Measurements from ENCODE around the gene SLC6A20.

Gene SLC6A20

DNA sequence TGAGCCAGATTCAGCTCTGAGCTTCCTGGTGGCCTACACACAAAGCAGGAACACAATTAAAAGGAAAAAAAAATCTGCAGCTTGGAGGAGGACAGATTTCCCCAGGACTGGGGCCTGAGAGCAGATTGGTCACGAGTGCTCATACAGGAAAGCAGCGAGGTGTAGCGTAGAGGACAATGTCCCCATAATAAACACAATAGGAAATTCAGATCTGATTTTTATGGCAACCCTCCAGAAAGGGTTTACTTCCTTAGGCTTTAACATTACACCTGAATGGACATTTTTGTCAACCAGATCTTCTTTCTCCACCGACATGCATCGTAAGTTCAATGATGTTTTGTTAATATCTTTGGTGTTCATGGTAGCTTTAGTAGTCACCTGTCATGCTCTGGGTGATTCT is 23.3 kb downstream of the SLC6A20 start:
- H3K4me3 ChIP-seq (ENCODE audit: low read depth, low read length) = no peak overlapping the region
- DNase-seq (ENCODE audit: low read depth) = no peak
- TF ChIP-seq, protein P1, sequence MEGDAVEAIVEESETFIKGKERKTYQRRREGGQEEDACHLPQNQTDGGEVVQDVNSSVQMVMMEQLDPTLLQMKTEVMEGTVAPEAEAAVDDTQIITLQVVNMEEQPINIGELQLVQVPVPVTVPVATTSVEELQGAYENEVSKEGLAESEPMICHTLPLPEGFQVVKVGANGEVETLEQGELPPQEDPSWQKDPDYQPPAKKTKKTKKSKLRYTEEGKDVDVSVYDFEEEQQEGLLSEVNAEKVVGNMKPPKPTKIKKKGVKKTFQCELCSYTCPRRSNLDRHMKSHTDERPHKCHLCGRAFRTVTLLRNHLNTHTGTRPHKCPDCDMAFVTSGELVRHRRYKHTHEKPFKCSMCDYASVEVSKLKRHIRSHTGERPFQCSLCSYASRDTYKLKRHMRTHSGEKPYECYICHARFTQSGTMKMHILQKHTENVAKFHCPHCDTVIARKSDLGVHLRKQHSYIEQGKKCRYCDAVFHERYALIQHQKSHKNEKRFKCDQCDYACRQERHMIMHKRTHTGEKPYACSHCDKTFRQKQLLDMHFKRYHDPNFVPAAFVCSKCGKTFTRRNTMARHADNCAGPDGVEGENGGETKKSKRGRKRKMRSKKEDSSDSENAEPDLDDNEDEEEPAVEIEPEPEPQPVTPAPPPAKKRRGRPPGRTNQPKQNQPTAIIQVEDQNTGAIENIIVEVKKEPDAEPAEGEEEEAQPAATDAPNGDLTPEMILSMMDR (IDR thresholded peaks at IDR 0.05; ENCODE audit: control insufficient read depth, extremely low read depth, insufficient read depth) = no peak

DNA sequence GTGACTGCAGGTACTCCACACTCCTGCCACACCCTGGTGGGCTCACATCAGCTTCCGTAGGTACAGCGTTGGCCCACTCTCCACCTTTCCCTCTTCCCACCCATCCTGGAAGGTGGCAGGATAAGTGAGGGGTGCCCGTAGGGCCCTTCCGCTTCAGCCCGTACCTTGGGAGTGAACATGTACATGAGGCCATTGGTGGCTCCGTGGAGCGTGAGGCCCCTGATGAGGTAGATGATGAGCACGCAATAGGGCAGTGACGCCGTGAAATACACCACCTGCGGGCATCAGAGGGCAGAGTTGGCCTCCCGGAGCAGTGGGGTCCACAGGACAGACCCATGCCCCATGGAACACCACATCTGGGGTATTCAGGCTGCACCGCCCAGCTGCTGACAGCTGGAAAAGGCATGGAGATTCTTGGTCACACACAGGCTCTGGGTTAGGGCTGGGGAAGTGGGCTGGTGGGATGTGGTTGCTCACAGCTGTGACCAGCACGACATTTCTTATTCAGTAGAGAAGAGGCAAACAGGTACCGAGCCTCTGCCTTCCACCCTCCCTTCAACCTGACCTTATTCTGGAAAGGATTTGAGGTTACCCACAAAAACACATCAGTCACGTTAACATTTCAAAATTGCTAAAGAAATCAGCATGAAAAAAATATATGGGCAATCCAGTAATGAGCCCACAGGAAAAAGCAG is 23.8 kb downstream of the SLC6A20 start:
- DNase-seq (ENCODE audit: low read depth) = no peak
- TF ChIP-seq, protein P1 (IDR thresholded peaks at IDR 0.05; ENCODE audit: control insufficient read depth, extremely low read depth, insufficient read depth) = no peak
- no peak overlapping the region for H3K4me3 ChIP-seq (ENCODE audit: low read depth, low read length)

DNA sequence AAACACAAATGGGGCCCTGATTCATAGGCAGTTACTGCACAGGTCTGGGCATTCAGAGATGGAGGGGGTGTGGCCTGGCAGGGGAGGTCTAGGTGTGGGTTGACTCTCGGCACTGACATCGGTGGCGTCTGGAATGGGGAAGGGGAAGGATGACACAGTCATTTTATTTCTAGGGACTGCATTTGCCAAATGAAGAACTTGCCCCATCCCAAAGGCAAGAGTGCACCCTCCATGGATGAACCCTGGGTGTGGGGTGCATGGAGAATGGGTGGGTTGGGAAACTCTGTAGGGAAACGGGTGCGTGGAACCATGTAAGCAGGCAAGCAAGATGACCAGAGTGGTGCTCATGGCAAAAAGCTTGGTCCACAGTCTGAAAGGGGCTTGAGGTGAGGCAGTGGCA is 24.5 kb downstream of the SLC6A20 start:
- no peak for DNase-seq (ENCODE audit: low read depth)
- no peak overlapping the region for H3K4me3 ChIP-seq (ENCODE audit: low read depth, low read length)
- TF ChIP-seq, protein P1 (IDR thresholded peaks at IDR 0.05; ENCODE audit: control insufficient read depth, extremely low read depth, insufficient read depth) = no peak

- H3K4me3 ChIP-seq (ENCODE audit: low read depth, low read length) = no peak overlapping the region
- no peak for DNase-seq (ENCODE audit: low read depth)
- TF ChIP-seq, protein P1 (IDR thresholded peaks at IDR 0.05; ENCODE audit: control insufficient read depth, extremely low read depth, insufficient read depth) = no peak
Measured at GRCh38 chr3:45771166-45771775, 25.1 kb downstream of the SLC6A20 start.

DNA sequence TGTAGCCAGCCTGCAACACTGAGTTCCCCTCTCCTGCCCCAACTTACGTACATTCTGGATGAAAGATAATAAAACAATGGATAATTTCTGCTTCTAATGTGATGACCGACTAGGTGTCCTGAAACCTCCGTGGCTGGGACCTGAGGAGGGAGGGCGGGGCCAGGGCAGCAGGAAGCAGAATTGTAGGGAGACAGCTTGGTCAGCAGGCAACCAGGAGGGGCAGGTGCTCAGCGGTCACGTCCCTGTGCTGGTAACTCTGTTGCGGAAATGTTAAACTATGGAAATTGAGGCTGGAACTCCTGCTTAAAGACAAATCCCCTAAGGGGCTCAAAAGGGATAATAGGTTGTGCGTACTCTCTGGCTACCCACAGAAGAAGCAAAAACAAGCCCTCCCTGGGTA is 30.4 kb downstream of the SLC6A20 start:
- DNase-seq (ENCODE audit: low read depth) = no peak
- TF ChIP-seq, protein P1 (IDR thresholded peaks at IDR 0.05; ENCODE audit: control insufficient read depth, extremely low read depth, insufficient read depth) = no peak
- no peak overlapping the region for H3K4me3 ChIP-seq (ENCODE audit: low read depth, low read length)

GRCh38 chr3:45765266-45765851 is 31.0 kb downstream of the SLC6A20 start:
- H3K4me3 ChIP-seq (ENCODE audit: low read depth, low read length) = no peak overlapping the region
- no peak for DNase-seq (ENCODE audit: low read depth)
- TF ChIP-seq, protein P1 (IDR thresholded peaks at IDR 0.05; ENCODE audit: control insufficient read depth, extremely low read depth, insufficient read depth) = no peak

Data from LNCaP clone FGC (cell line).